Heart left ventricle (tissue), 16 donors: Measurements from ENCODE around the gene CEP250. TPM values are rescaled to one million over a fixed set of nuclear protein-coding genes. Genes with fewer than 3 reads are reported as not detected.

Experiments
- ATAC-seq, 4 donors: fragments of 200-7000 bp; cut with Tn5 transposase; one replicate each; pipeline ENCODE4 v1.9.1; 2020 to 2022; ENCODE audit warnings: moderate library complexity in 4 of 4, mild to moderate bottlenecking in 3 of 4, moderate number of reproducible peaks in 1 of 4
- DNase-seq, 5 donors: peaks; one replicate each; pipeline ENCODE4 v3.0.0-alpha.2; 2020
- H3K27ac ChIP-seq, 12 donors: fragments of 200-600 bp; sonication (generic) in 4 of 12; one replicate each; pipeline versions ENCODE4 v1.5.0 to v1.8.0; 2016 to 2022; ENCODE audit warnings: mild to moderate bottlenecking in 2 of 12
- H3K27me3 ChIP-seq, 9 donors: fragments of 200-600 bp; sonication (generic) in 2 of 9; one replicate each; pipeline versions ENCODE4 v1.5.1 to v1.8.0; 2016 to 2022; ENCODE audit warnings: mild to moderate bottlenecking in 3 of 9
- H3K36me3 ChIP-seq, 9 donors: fragments of 200-600 bp; sonication (generic) in 2 of 9; one replicate each; pipeline versions ENCODE4 v1.5.0 to v1.8.0; 2018 to 2022; ENCODE audit warnings: mild to moderate bottlenecking in 2 of 9
- H3K4me1 ChIP-seq, 12 donors: fragments of 200-600 bp; sonication (generic) in 4 of 12; one replicate each; pipeline versions ENCODE4 v1.5.0 to v1.8.0; 2016 to 2022; ENCODE audit warnings: mild to moderate bottlenecking in 3 of 12
- H3K4me3 ChIP-seq, 12 donors: fragments of 200-600 bp; sonication (generic) in 4 of 12; one replicate each; pipeline versions ENCODE4 v1.5.0 to v1.8.0; 2017 to 2022; ENCODE audit warnings: mild to moderate bottlenecking in 9 of 12, moderate library complexity in 4 of 12
- H3K9me3 ChIP-seq, 12 donors: fragments of 200-600 bp; sonication (generic) in 4 of 12; one replicate each; pipeline versions ENCODE4 v1.5.0 to v1.8.0; 2016 to 2022; ENCODE audit warnings: mild to moderate bottlenecking in 1 of 12
- CTCF ChIP-seq, 12 donors: fragments of 200-600 bp; sonication (generic) in 4 of 12; IDR thresholded peaks; one replicate each; pipeline versions ENCODE4 v1.5.0 to v1.8.0; 2018 to 2022; ENCODE audit warnings: antibody characterized with exemption in 12 of 12, mild to moderate bottlenecking in 5 of 12
- POLR2A ChIP-seq, 2 donors: fragments of 450-650 bp; IDR thresholded peaks; one replicate each; pipeline ENCODE4 v1.6.1; 2017; ENCODE audit warnings: antibody characterized with exemption in 2 of 2, mild to moderate bottlenecking in 2 of 2, moderate library complexity in 2 of 2
- WGBS, 4 donors: extraction: QIAGEN DNeasy Blood & Tissue Kit in 2 of 4; methylation state at CpG; one replicate each; pipeline versions ENCODE4 v1.1.5 to v1.1.7; 2013 to 2018; 5-methylcytosine and 5-hydroxymethylcytosine counted together
- intact Hi-C, 10 donors: fragments of 100-400 bp; cut with DNase I; formaldehyde crosslinking; loops; one replicate each; pipeline versions ENCODE4 v1.11.1 to v1.14.2; 2022
- polyA plus RNA-seq, 2 donors: library from polyadenylated mRNA; stranded (reverse); fragments of 200-250 nt; gene quantifications; one replicate each; pipeline ENCODE4 v1.2.3, GENCODE V29; 2013
- total RNA-seq, 9 donors: library from RNA; depleted of rRNA in 2 of 9; stranded (reverse); fragments of >200 nt in 2 of 9; fragmentation: NEBNext Ultra II Directional in 3 of 9; extraction: Animal tissue kit (Norgen Biotek cat#: 25700) in 3 of 9; gene quantifications; one replicate each; pipeline versions ENCODE4 v1.1.0 to v1.2.4, GENCODE V29; 2016 to 2023
- donor health status: ischemic (EF 13 %, LVEDD 7.1; RV severe dilation, severe dysfunction).
- donor health status: healthy with polysubstance abuse.
- donor health status: DM: no; HTN: yes; CAD: no.
- donor health status: DM: no; HTN: no; CAD: no.
- donor health status: ischemic (EF 25% LVEDD 6.9; RV normal size, moderate dysfunction).
- donor health status: ischemic (EF 25% LVEDD 5.7; RV mildly dilated, moderate dysfunction).
- donor health status: healthy.
- donor health status: DM: yes; HTN: yes; CAD: no.
- donor health status: ischemic (EF 35%, LVEDD 5.7; RV mildly dilated, moderate dysfunction).
- donor health status: nonischemic (EF 11% LVEDD 7.7; RV severe dilation, severe dysfunction).
- donor health status: DM: yes; HTN: yes; CAD: no.
- donor health status: PGD.
- donor health status: ischemic (EF 29% LVEDD 5.4; RV normal size, mild dysfunction).
- donor health status: nonischemic (EF 23%, LVEDD 6.1; RV moderate dilation, normal function).

The CEP250 gene
- total and polyA plus RNA-seq, 11 donors: 11.4 to 21.4 (median 14.9) TPM

- H3K4me3 ChIP-seq: no peak overlapping the region
- 62 to 83% (median 74%) methylated on average over 3 of the region's 3 CpGs for WGBS, 4 donors
- H3K27ac ChIP-seq: no peak overlapping the region
- intact Hi-C loops: no loop called here
- peaks cover 0 to 52% (median 44%) of the 10 kb centered on the region in 9 donors for H3K36me3 ChIP-seq
- no peaks in the 10 kb centered on the region for H3K27me3 ChIP-seq
- no peak for ATAC-seq
- H3K4me1 ChIP-seq: peaks cover 0 to 16% (median 7%) of the 10 kb centered on the region in 12 donors
- DNase-seq: no peak
- peaks cover 0 to 25% (median 2%) of the 10 kb centered on the region in 12 donors for H3K9me3 ChIP-seq
- TF ChIP-seq CTCF (IDR thresholded peaks at IDR 0.05) (no peak), POLR2A (IDR thresholded peaks at IDR 0.05) (no peak)
Measured at GRCh38 chr20:35409542-35409941, 45.9 kb upstream of the CEP250 start.

- intact Hi-C loops: no loop called here
- WGBS, 4 donors: 68 to 83% (median 73%) methylated on average over 5 to 6 of the region's 6 CpGs
- no peak for DNase-seq
- no peaks in the 10 kb centered on the region for H3K27me3 ChIP-seq
- H3K36me3 ChIP-seq: peaks cover 0 to 44% (median 41%) of the 10 kb centered on the region in 9 donors
- H3K27ac ChIP-seq: no peak overlapping the region
- peaks cover 0 to 16% (median 7%) of the 10 kb centered on the region in 12 donors for H3K4me1 ChIP-seq
- ATAC-seq: no peak
- H3K9me3 ChIP-seq: peaks cover 0 to 14% (median 2%) of the 10 kb centered on the region in 12 donors
- no peak for TF ChIP-seq CTCF (IDR thresholded peaks at IDR 0.05)
- no peak for TF ChIP-seq POLR2A (IDR thresholded peaks at IDR 0.05)
- H3K4me3 ChIP-seq: peak overlapping the region in 7 of 12 donors; percentile 73 to 99 (median 82)
Measured at GRCh38 chr20:35410613-35411012, 44.8 kb upstream of the CEP250 start.

- H3K4me1 ChIP-seq: no peaks in the 10 kb centered on the region
- intact Hi-C loops: no loop called here
- H3K9me3 ChIP-seq: no peaks in the 10 kb centered on the region
- H3K4me3 ChIP-seq: no peak overlapping the region
- H3K36me3 ChIP-seq: no peaks in the 10 kb centered on the region
- ATAC-seq (no peak), DNase-seq (no peak)
- no peak for TF ChIP-seq CTCF (IDR thresholded peaks at IDR 0.05)
- TF ChIP-seq POLR2A (IDR thresholded peaks at IDR 0.05): no peak
- no peak overlapping the region for H3K27ac ChIP-seq
- 57 to 64% (median 61%) methylated on average over 2 of the region's 2 CpGs for WGBS, 4 donors
- H3K27me3 ChIP-seq: peaks cover 0 to 18% (median 0%) of the 10 kb centered on the region in 9 donors
Measured at GRCh38 chr20:35421322-35421721, 34.1 kb upstream of the CEP250 start.

GRCh38 chr20:35431621-35432429 lies 23.6 kb upstream of the CEP250 start:
- Histone ChIP-seq H3K27ac (no peak overlapping the region), H3K27me3 (no peaks in the 10 kb centered on the region), H3K4me3 (no peak overlapping the region), H3K9me3 (no peaks in the 10 kb centered on the region), H3K36me3 (no peaks in the 10 kb centered on the region), H3K4me1 (no peaks in the 10 kb centered on the region)
- DNase-seq: no peak
- intact Hi-C loops: loop anchor here in 1 of 10 donors (10.0 kb wide), 2 partner anchors 287 to 597 kb away; partner anchors contain the start of gene EDEM2
- 62 to 74% (median 63%) methylated on average over 6 of the region's 6 CpGs for WGBS, 4 donors
- ATAC-seq: no peak
- no peak for TF ChIP-seq POLR2A (IDR thresholded peaks at IDR 0.05)
